B cell (primary cell): ENCODE results near the gene ATP8B1.

Source experiments
- EZH2 ChIP-seq: IDR thresholded peaks from 2 replicates; pipeline ENCODE4 v1.6.1; 2012; ENCODE audit warnings: borderline replicate concordance, low read depth, mild to moderate bottlenecking, moderate library complexity, low read length; ENCODE audit not compliant: insufficient read depth, poor library complexity, severe bottlenecking
- TF ChIP-seq, protein P1 (sequence below): fragments of 200-600 bp; IDR thresholded peaks from one replicate; pipeline ENCODE4 v1.8.0; 2022; ENCODE audit warnings: antibody characterized with exemption, mild to moderate bottlenecking

DNA sequence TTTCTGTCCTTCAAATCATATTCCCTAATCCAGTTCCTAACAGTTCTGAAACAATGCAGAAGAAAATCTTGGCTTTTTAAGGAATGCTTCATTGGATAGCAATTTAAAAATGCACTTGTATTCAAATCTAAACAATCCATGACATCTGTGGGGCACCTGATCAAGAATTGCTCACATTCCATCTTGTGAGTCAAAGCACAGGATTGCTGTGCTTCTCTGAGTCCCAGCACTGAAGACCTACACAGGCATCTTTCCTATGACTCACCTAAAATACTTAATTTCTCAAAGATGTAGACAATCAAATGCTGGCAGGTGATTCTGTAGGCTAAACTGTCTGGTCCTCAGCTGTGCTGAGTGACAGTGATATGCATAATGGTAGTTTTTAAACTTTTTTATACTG is 10.1 kb upstream of the ATP8B1 start:
- TF ChIP-seq, protein P1, sequence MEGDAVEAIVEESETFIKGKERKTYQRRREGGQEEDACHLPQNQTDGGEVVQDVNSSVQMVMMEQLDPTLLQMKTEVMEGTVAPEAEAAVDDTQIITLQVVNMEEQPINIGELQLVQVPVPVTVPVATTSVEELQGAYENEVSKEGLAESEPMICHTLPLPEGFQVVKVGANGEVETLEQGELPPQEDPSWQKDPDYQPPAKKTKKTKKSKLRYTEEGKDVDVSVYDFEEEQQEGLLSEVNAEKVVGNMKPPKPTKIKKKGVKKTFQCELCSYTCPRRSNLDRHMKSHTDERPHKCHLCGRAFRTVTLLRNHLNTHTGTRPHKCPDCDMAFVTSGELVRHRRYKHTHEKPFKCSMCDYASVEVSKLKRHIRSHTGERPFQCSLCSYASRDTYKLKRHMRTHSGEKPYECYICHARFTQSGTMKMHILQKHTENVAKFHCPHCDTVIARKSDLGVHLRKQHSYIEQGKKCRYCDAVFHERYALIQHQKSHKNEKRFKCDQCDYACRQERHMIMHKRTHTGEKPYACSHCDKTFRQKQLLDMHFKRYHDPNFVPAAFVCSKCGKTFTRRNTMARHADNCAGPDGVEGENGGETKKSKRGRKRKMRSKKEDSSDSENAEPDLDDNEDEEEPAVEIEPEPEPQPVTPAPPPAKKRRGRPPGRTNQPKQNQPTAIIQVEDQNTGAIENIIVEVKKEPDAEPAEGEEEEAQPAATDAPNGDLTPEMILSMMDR = no peak
- no peak for TF ChIP-seq EZH2
